HG02885 (cell line): ENCODE results near the gene ELMO1.

ENCODE experiments used
- ATAC-seq: cut with Tn5 transposase; IDR thresholded peaks from one replicate; pipeline ENCODE4 v1.9.1; 2021; ENCODE audit warnings: mild to moderate bottlenecking; ENCODE audit not compliant: unreplicated experiment, poor library complexity

Gene ELMO1

DNA sequence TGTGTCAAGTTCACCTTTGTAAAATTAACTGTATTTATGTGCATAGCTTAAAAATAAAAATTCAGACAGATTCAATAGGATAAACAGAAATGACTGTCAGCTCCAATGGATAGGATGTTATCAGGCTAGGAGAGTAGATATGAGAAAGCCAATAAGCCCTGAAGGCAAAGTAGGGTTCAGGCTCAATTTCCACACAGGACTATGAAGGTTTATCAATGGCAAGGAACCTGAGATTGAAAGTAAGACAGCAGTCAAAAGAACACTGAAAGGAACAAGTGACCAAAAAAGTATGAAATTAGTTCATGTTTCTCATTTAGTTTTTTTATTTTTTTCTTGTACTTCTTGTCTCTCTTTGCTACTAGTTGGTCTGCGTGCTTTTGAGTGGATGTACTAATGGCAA, 121.4 kb downstream of the ELMO1 start:
- no peak for ATAC-seq

GRCh38 chr7:37323966-37324365, 124.7 kb downstream of the ELMO1 start:
- no peak for ATAC-seq

DNA sequence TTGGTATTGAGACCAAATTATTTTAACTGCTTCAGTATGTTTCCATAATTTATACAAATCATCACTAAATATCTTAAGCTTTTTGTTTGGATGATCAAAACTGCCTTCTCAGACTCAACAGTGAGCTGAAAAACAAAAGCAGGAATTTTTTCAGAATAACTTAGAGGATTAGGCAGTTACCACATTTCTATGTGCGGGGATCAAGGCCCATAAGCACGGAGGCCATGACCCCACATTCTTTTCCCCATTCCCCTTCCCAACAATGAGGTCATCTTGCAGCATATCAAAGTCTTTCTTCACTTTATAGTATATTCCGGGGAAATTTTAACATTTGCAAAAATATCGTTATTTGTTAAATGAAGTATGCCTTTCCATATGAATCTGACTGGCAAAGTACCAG, 125.8 kb downstream of the ELMO1 start:
- no peak for ATAC-seq

DNA sequence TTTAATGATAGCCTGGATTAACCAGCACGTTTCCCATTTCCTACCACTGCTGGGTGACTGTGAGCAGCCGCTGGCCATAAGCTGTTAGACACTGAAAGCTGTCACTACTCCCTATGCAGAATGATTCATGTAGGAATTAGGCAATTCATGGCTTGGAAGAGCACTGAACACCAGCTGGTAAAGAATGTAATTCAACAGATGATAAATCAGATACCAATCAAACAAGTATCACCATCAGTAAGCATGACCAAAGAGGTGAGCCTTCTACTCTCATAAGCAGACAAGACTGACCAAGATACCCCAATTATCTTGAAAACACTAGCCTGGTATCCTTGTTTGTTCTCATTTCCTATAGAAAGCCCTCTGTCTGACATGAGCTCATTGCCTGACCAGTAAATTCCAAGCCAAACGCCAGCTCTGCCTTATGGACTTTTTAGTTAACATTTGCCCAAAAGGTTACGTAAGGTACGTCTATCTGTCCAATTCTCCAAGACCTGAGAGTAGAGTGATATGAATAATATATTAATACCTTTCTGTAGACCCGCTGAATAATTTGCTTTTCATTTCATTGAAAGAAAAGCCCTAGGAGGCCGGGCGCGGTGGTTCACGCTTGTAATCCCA, 127.7 kb downstream of the ELMO1 start:
- no peak for ATAC-seq

DNA sequence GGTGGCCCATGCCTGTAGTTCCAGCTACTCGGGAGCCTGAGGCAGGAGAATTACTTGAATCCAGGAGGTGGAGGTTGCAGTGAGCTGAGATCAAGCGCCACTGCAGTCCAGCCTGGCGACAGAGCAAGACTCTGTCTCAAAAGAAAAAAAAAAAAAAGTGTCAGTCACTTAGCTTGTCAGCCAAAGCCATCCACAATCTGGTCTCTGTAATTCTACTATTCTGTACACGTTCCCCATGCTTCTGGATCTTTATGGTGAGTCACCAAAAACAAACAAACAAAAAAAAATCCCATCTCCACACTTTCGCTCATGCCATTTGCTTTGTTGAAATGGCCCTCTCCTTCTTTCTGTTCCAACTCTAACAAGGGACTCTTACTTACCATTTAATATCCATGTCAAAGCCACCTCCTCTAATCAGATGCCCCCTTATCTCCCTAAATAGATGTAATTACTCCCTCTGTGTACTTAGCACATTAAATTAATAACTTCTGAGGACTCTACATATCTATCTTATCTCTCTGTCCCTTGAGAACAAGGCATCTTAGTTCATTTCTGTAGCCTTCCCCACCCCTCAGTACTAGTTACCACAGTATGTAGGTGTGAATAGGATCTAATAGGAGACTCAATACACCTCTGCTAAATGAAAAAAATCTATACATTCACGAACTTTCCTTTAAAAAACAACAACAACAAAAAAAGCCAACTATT, 128.4 kb downstream of the ELMO1 start:
- no peak for ATAC-seq

GRCh38 chr7:37318541-37318940, 130.1 kb downstream of the ELMO1 start:
- ATAC-seq: no peak

- no peak for ATAC-seq
Observed at GRCh38 chr7:37315772-37316715, 132.6 kb downstream of the ELMO1 start.

GRCh38 chr7:37312608-37313007, 136.1 kb downstream of the ELMO1 start:
- no peak for ATAC-seq

- peak; percentile 70 for ATAC-seq
Observed at GRCh38 chr7:37311355-37311754, 137.3 kb downstream of the ELMO1 start.

DNA sequence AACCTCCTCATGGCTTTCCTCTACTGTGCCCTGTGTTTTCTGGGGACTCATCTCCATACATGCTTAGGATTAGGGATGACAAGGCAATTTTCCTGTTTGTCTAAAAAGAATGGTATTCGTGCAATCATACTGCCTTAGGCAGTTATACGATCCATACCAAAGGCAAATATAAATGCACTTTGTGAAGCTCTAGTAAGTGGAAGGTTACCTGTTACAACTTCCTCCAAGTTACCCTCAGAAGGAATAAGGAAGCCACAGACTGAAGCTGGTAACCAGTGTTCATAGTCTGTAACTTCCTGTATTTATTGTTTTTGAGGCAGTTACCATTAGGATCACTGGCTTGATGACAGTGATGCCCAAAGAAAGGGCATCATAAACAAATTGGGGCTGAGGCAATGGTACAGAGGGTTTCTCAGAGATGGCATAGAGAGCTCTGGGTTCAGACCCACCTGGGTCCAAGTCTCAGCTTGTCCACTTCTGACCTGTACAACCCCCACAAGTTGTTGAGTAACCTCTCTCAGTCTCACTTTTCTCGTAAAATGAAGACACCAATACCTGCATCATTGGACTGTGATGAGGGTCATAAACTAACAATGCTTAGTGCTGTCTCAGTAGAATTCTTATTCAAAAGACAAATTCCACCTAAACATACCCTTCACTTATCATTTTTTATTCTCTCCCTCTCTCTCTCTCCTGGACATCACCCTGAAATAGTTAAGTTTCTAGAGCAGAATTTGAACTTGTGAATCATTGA, 138.2 kb downstream of the ELMO1 start:
- ATAC-seq: no peak

DNA sequence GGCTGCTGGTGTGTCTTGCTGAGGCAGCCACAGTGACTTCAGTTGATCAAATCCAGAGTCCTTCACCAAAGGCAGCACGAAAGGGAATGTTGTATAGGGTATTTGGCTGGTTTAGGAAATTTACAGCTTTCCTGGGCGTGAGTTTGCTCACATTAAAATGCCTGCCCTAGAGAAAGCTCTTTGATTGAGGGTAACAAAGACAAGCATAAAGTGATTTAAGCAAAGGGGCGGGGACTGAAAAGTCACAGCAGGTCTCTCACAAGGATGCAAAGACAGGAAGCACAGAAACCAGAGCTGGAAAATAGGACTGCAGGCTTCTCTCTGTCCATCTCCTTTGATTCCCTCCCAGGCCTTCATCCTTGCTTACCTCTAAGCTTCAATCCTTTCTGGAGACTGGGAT, 139.2 kb downstream of the ELMO1 start:
- ATAC-seq: no peak

DNA sequence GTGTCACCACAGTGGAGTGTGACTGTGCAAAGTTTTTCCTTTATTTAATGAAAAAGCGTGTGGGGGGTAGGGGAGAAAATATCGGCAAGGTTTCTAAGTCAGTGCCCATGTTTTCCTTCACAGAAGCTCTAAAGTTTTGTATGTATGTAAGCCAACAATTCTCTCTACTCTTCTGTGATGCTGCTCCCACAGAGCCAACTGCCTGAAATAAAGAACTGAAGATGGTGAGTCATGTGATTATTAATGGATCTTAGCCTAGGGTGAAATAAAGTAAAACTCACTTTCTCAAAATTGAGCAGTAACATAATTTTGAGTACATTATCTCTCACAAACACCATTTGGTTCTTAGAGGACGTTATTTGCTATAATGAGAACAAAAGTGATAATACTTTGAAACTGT, 143.7 kb downstream of the ELMO1 start:
- ATAC-seq: no peak

DNA sequence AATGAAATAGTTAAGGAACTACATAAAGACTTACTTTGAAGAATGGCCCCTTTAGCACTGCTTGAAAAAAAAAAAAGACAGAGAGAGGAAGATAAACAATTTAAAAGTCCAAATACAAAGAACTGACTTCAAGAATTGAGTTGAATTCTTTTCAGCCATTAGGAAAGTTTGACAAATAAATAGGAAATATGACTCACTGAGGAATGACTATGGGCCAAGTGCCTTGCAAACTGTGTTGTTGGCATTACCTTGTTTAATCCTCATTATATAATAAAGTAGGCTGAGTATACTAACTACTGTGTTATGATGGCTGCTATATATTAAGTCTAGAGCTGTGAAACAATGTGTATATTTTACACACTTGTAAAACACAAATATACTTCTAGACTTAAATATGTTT, 151.1 kb downstream of the ELMO1 start:
- ATAC-seq: no peak

DNA sequence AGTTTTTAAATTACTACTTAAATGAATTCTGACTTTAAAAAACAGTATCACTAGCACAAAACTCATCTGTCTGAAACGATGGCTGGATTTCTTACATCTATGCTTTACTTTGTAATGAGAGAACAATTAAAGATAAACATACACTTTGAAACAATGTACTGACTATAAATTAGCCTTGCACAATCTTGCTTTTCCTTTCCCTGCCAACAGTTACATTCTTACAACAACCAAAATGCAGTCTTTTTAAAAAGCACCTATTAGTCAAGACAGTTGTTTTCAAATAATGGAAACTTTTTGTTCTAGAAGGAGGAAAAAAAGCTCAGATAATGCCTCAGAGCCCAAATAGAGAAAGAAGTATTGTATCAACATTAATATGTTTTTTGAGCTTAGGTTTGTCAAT, 153.3 kb downstream of the ELMO1 start:
- ATAC-seq: no peak

- no peak for ATAC-seq
Observed at GRCh38 chr7:37290731-37291130, 157.9 kb downstream of the ELMO1 start.

DNA sequence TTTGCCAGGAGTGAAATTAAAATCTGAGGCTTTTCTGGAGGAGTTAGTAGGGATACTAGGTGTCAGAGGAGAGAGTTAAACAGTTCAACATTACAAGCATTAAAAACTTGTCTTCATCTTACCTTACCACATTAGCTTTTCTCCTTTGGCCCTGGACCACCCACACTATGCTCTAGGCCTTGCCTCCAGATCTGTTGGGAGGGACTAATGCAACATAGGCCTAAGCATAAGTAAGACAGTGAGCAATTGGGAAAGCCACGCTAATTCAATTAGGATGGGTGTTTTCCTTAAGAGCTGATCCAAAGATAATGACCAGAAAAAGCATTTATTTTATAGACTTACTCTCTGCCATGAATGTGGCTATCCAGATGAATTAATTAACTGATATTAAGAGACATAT, 158.9 kb downstream of the ELMO1 start:
- ATAC-seq: no peak

GRCh38 chr7:37289367-37289766, 159.3 kb downstream of the ELMO1 start:
- ATAC-seq: no peak

- ATAC-seq: peak; percentile 63
Observed at GRCh38 chr7:37287131-37287855, 161.4 kb downstream of the ELMO1 start.

DNA sequence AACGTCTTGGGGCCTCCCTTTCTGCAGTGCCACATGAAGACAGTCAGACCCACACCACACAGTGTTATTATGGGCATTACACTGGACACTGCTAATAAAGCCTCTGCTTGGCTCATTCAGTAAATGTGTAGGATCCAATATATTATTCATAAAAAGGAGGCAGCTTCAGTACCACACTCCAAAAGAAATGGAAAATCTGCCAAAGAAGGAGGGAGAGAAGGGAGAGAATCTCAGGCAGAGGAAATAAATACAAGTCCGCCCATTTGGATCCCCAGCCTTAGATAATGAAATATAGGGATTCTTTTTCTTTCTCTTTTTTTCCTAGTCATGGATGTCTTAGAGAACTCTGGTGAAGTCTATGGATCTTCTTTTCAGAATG, 162.2 kb downstream of the ELMO1 start:
- ATAC-seq: no peak
